GM23338 (cell line): ENCODE measurements around the gene RAB17. TPM values are rescaled to one million over a fixed set of nuclear protein-coding genes. Genes with fewer than 3 reads are reported as not detected.

Experiments
- ATAC-seq: fragments of 200-7000 bp; cut with Tn5 transposase; 3 replicates; pipeline ENCODE4 v1.9.1; 2020
- DNase-seq: peaks from one replicate; pipeline ENCODE4 v3.0.0-alpha.2; 2015; ENCODE audit warnings: low spot score
- H2AFZ ChIP-seq: fragments of 200-600 bp; sonication (generic); 2 replicates; pipeline ENCODE4 v1.8.0; 2016; ENCODE audit warnings: antibody characterized with exemption, mild to moderate bottlenecking, moderate library complexity
- H3F3A ChIP-seq: fragments of 200-600 bp; sonication (generic); replicated peaks from 2 replicates; pipeline ENCODE4 v1.8.0; 2017; ENCODE audit warnings: antibody characterized with exemption, mixed run types, low read depth
- H3K27ac ChIP-seq: fragments of 200-600 bp; sonication (generic); 2 replicates; pipeline ENCODE4 v1.6.1; 2016; ENCODE audit warnings: low read depth
- H3K27me3 ChIP-seq: fragments of 200-600 bp; sonication (generic); 2 replicates; pipeline ENCODE4 v1.8.0; 2016; ENCODE audit warnings: mild to moderate bottlenecking, mixed run types, moderate library complexity; ENCODE audit not compliant: insufficient read depth
- H3K36me3 ChIP-seq: fragments of 200-600 bp; sonication (generic); 2 replicates; pipeline ENCODE4 v1.8.0; 2016; ENCODE audit warnings: mild to moderate bottlenecking; ENCODE audit not compliant: insufficient read depth
- H3K4me1 ChIP-seq: fragments of 200-600 bp; sonication (generic); 2 replicates; pipeline ENCODE4 v1.8.0; 2016; ENCODE audit warnings: mild to moderate bottlenecking, moderate library complexity; ENCODE audit not compliant: insufficient read depth
- H3K4me2 ChIP-seq: fragments of 200-600 bp; sonication (generic); 2 replicates; pipeline ENCODE4 v1.7.1; 2017; ENCODE audit warnings: mixed run types
- H3K4me3 ChIP-seq: fragments of 200-600 bp; sonication (generic); 2 replicates; pipeline ENCODE4 v1.6.1; 2016; ENCODE audit warnings: mixed run types
- H3K79me2 ChIP-seq: fragments of 200-600 bp; sonication (generic); replicated peaks from 2 replicates; pipeline ENCODE4 v1.8.0; 2017; ENCODE audit warnings: mild to moderate bottlenecking; ENCODE audit not compliant: insufficient read depth
- H3K9me2 ChIP-seq: fragments of 200-600 bp; sonication (generic); 2 replicates; pipeline ENCODE4 v1.8.0; 2017; ENCODE audit not compliant: insufficient read depth
- H4K20me1 ChIP-seq: fragments of 200-600 bp; sonication (generic); replicated peaks from 2 replicates; pipeline ENCODE4 v1.8.0; 2017; ENCODE audit warnings: mild to moderate bottlenecking; ENCODE audit not compliant: insufficient read depth
- H3K27ac Mint-ChIP-seq: 2 replicates; pipeline ENCODE4 v1.8.0; 2020; ENCODE audit warnings: inconsistent platforms, mild to moderate bottlenecking, moderate library complexity, mixed read lengths
- H3K27me3 Mint-ChIP-seq: 3 replicates; pipeline ENCODE4 v1.8.0; 2022; ENCODE audit warnings: low read depth, mild to moderate bottlenecking, moderate library complexity, mixed read lengths, inconsistent platforms; ENCODE audit not compliant: insufficient read depth, poor library complexity
- H3K36me3 Mint-ChIP-seq: 3 replicates; pipeline ENCODE4 v1.8.0; 2021; ENCODE audit warnings: low read depth, mild to moderate bottlenecking, inconsistent platforms, moderate library complexity, mixed read lengths
- H3K4me1 Mint-ChIP-seq: 3 replicates; pipeline ENCODE4 v1.8.0; 2020; ENCODE audit warnings: mild to moderate bottlenecking, inconsistent platforms, mixed read lengths
- H3K4me3 Mint-ChIP-seq: 3 replicates; pipeline ENCODE4 v1.8.0; 2021; ENCODE audit warnings: moderate library complexity, mild to moderate bottlenecking, inconsistent platforms, mixed read lengths
- H3K9me3 Mint-ChIP-seq: 3 replicates; pipeline ENCODE4 v1.8.0; 2020; ENCODE audit warnings: moderate library complexity, mild to moderate bottlenecking, inconsistent platforms, mixed read lengths
- CREB1 ChIP-seq: fragments of 250-450 bp; sonication (Bioruptor Pico); IDR thresholded peaks from 2 replicates; pipeline ENCODE4 v1.5.0; 2020; ENCODE audit warnings: low read depth, mild to moderate bottlenecking, moderate library complexity
- ETS1 ChIP-seq: IDR thresholded peaks from 2 replicates; pipeline ENCODE4 v1.6.1; 2016; ENCODE audit warnings: antibody characterized with exemption
- JUNB ChIP-seq: IDR thresholded peaks from one replicate; pipeline ENCODE4 v1.6.1; 2016; ENCODE audit warnings: antibody characterized with exemption; ENCODE audit not compliant: unreplicated experiment
- NANOG ChIP-seq: IDR thresholded peaks from 2 replicates; pipeline ENCODE4 v1.6.1; 2016; ENCODE audit warnings: antibody characterized with exemption, borderline replicate concordance
- ZNF331 ChIP-seq: fragments of 250-450 bp; sonication (Bioruptor Pico); IDR thresholded peaks from 2 replicates; pipeline ENCODE4 v1.5.0; 2020; ENCODE audit warnings: low read depth, mild to moderate bottlenecking, moderate library complexity
- polyA plus RNA-seq: library from polyadenylated mRNA; unstranded; fragments of >200 nt; fragmentation: Nextera tagmentation; extraction: Ambion mirVana; gene quantifications from 2 replicates; pipeline ENCODE4 v1.2.1, GENCODE V29; 2016
- total RNA-seq: library from RNA; depleted of rRNA; stranded (reverse); fragments of >200 nt; shearing (Covaris generic); gene quantifications from 2 replicates; pipeline ENCODE4 v1.2.3, GENCODE V29; 2014
- TF ChIP-seq, protein P1 (sequence below): fragments of 250-450 bp; sonication (Bioruptor Pico); IDR thresholded peaks from 2 replicates; pipeline ENCODE4 v1.5.0; 2020; ENCODE audit warnings: mild to moderate bottlenecking, moderate library complexity
- TF ChIP-seq, protein P2 (sequence below), 2 experiments: fragments of 200-600 bp in 1 of 2; sonication (generic) in 1 of 2; conservative IDR thresholded peaks; 2 replicates each; pipeline versions ENCODE4 v1.5.1 to v1.6.1; 2016 to 2017; ENCODE audit warnings: antibody characterized with exemption in 2 of 2, low read depth in 2 of 2, mild to moderate bottlenecking in 2 of 2, moderate library complexity in 1 of 2
- TF ChIP-seq, protein P3 (sequence below): IDR thresholded peaks from one replicate; pipeline ENCODE4 v1.6.1; 2018; ENCODE audit warnings: antibody characterized with exemption; ENCODE audit not compliant: unreplicated experiment

The RAB17 gene
- total and polyA plus RNA-seq, 2 experiments from 2014 or later = 22.4 to 26.9 TPM

- H3K9me3 Mint-ChIP-seq = no peaks in the 10 kb centered on the region; the same call in 1 of the 3 replicates
- no peaks in the 10 kb centered on the region; the same call in 1 of the 2 replicates for H4K20me1 ChIP-seq
- no peak for ATAC-seq
- peaks cover 19% of the 10 kb centered on the region for H3K79me2 ChIP-seq
- H3K4me1 Mint-ChIP-seq = peaks cover 29% of the 10 kb centered on the region
- peaks cover 12% of the 10 kb centered on the region for H3K4me1 ChIP-seq
- peaks cover 28% of the 10 kb centered on the region for H3K27me3 Mint-ChIP-seq
- TF ChIP-seq CREB1 (CRISPR knock-in tag) (no peak), NANOG (no peak), ZNF331 (no peak), ETS1 (no peak), JUNB (no peak)
- TF ChIP-seq, protein P1, sequence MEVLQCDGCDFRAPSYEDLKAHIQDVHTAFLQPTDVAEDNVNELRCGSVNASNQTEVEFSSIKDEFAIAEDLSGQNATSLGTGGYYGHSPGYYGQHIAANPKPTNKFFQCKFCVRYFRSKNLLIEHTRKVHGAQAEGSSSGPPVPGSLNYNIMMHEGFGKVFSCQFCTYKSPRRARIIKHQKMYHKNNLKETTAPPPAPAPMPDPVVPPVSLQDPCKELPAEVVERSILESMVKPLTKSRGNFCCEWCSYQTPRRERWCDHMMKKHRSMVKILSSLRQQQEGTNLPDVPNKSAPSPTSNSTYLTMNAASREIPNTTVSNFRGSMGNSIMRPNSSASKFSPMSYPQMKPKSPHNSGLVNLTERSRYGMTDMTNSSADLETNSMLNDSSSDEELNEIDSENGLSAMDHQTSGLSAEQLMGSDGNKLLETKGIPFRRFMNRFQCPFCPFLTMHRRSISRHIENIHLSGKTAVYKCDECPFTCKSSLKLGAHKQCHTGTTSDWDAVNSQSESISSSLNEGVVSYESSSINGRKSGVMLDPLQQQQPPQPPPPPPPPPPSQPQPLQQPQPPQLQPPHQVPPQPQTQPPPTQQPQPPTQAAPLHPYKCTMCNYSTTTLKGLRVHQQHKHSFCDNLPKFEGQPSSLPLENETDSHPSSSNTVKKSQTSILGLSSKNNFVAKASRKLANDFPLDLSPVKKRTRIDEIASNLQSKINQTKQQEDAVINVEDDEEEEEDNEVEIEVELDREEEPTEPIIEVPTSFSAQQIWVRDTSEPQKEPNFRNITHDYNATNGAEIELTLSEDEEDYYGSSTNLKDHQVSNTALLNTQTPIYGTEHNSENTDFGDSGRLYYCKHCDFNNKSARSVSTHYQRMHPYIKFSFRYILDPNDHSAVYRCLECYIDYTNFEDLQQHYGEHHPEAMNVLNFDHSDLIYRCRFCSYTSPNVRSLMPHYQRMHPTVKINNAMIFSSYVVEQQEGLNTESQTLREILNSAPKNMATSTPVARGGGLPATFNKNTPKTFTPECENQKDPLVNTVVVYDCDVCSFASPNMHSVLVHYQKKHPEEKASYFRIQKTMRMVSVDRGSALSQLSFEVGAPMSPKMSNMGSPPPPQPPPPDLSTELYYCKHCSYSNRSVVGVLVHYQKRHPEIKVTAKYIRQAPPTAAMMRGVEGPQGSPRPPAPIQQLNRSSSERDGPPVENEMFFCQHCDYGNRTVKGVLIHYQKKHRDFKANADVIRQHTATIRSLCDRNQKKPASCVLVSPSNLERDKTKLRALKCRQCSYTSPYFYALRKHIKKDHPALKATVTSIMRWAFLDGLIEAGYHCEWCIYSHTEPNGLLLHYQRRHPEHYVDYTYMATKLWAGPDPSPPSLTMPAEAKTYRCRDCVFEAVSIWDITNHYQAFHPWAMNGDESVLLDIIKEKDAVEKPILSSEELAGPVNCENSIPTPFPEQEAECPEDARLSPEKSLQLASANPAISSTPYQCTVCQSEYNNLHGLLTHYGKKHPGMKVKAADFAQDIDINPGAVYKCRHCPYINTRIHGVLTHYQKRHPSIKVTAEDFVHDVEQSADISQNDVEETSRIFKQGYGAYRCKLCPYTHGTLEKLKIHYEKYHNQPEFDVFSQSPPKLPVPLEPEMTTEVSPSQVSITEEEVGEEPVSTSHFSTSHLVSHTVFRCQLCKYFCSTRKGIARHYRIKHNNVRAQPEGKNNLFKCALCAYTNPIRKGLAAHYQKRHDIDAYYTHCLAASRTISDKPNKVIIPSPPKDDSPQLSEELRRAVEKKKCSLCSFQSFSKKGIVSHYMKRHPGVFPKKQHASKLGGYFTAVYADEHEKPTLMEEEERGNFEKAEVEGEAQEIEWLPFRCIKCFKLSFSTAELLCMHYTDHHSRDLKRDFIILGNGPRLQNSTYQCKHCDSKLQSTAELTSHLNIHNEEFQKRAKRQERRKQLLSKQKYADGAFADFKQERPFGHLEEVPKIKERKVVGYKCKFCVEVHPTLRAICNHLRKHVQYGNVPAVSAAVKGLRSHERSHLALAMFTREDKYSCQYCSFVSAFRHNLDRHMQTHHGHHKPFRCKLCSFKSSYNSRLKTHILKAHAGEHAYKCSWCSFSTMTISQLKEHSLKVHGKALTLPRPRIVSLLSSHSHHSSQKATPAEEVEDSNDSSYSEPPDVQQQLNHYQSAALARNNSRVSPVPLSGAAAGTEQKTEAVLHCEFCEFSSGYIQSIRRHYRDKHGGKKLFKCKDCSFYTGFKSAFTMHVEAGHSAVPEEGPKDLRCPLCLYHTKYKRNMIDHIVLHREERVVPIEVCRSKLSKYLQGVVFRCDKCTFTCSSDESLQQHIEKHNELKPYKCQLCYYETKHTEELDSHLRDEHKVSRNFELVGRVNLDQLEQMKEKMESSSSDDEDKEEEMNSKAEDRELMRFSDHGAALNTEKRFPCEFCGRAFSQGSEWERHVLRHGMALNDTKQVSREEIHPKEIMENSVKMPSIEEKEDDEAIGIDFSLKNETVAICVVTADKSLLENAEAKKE (CRISPR knock-in tag) = no peak
- TF ChIP-seq, protein P2, sequence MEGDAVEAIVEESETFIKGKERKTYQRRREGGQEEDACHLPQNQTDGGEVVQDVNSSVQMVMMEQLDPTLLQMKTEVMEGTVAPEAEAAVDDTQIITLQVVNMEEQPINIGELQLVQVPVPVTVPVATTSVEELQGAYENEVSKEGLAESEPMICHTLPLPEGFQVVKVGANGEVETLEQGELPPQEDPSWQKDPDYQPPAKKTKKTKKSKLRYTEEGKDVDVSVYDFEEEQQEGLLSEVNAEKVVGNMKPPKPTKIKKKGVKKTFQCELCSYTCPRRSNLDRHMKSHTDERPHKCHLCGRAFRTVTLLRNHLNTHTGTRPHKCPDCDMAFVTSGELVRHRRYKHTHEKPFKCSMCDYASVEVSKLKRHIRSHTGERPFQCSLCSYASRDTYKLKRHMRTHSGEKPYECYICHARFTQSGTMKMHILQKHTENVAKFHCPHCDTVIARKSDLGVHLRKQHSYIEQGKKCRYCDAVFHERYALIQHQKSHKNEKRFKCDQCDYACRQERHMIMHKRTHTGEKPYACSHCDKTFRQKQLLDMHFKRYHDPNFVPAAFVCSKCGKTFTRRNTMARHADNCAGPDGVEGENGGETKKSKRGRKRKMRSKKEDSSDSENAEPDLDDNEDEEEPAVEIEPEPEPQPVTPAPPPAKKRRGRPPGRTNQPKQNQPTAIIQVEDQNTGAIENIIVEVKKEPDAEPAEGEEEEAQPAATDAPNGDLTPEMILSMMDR (conservative IDR thresholded peaks at IDR 0.05; ENCODE audit: low read depth in 2 of 2) = no peak
- TF ChIP-seq, protein P3, sequence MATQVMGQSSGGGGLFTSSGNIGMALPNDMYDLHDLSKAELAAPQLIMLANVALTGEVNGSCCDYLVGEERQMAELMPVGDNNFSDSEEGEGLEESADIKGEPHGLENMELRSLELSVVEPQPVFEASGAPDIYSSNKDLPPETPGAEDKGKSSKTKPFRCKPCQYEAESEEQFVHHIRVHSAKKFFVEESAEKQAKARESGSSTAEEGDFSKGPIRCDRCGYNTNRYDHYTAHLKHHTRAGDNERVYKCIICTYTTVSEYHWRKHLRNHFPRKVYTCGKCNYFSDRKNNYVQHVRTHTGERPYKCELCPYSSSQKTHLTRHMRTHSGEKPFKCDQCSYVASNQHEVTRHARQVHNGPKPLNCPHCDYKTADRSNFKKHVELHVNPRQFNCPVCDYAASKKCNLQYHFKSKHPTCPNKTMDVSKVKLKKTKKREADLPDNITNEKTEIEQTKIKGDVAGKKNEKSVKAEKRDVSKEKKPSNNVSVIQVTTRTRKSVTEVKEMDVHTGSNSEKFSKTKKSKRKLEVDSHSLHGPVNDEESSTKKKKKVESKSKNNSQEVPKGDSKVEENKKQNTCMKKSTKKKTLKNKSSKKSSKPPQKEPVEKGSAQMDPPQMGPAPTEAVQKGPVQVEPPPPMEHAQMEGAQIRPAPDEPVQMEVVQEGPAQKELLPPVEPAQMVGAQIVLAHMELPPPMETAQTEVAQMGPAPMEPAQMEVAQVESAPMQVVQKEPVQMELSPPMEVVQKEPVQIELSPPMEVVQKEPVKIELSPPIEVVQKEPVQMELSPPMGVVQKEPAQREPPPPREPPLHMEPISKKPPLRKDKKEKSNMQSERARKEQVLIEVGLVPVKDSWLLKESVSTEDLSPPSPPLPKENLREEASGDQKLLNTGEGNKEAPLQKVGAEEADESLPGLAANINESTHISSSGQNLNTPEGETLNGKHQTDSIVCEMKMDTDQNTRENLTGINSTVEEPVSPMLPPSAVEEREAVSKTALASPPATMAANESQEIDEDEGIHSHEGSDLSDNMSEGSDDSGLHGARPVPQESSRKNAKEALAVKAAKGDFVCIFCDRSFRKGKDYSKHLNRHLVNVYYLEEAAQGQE = no peak
- DNase-seq = no peak
- no peaks in the 10 kb centered on the region; the same call in 1 of the 2 replicates for H3F3A ChIP-seq
- no peak overlapping the region for H2AFZ ChIP-seq
- H3K4me3 Mint-ChIP-seq = 0 out of 3 replicates have a peak overlapping the region, but pooled peaks have one; percentile 17
- H3K27ac Mint-ChIP-seq = no peak overlapping the region
- peaks cover 40% of the 10 kb centered on the region for H3K27me3 ChIP-seq
- H3K4me3 ChIP-seq = no peak overlapping the region
- peaks cover 28% of the 10 kb centered on the region for H3K36me3 Mint-ChIP-seq
- 0 out of 2 replicates have a peak, but pooled peaks cover 3% of the 10 kb centered on the region for H3K36me3 ChIP-seq
- H3K27ac ChIP-seq = no peak overlapping the region
- no peaks in the 10 kb centered on the region; the same call in none of the 2 replicates for H3K9me2 ChIP-seq
- 0 out of 2 replicates have a peak overlapping the region, but pooled peaks have one; percentile 95 for H3K4me2 ChIP-seq
Observed at GRCh38 chr2:237629188-237629534, 38.6 kb upstream of the RAB17 start.
